Choroid plexus epithelial cell (primary cell): ENCODE data around the gene ACAN.

Experiments
- DNase-seq: peaks from one replicate; pipeline ENCODE4 v3.0.0-alpha.2; 2010; ENCODE audit warnings: low read depth
- H3K4me3 ChIP-seq: 2 replicates; pipeline ENCODE4 v1.5.1; 2011; ENCODE audit warnings: low read depth, mild to moderate bottlenecking, control low read depth, low read length, moderate library complexity
- CTCF ChIP-seq: conservative IDR thresholded peaks from 2 replicates; pipeline ENCODE4 v1.5.1; 2011; ENCODE audit warnings: low read depth, mild to moderate bottlenecking, control low read depth, inconsistent platforms, low read length, moderate library complexity

ACAN gene

DNA sequence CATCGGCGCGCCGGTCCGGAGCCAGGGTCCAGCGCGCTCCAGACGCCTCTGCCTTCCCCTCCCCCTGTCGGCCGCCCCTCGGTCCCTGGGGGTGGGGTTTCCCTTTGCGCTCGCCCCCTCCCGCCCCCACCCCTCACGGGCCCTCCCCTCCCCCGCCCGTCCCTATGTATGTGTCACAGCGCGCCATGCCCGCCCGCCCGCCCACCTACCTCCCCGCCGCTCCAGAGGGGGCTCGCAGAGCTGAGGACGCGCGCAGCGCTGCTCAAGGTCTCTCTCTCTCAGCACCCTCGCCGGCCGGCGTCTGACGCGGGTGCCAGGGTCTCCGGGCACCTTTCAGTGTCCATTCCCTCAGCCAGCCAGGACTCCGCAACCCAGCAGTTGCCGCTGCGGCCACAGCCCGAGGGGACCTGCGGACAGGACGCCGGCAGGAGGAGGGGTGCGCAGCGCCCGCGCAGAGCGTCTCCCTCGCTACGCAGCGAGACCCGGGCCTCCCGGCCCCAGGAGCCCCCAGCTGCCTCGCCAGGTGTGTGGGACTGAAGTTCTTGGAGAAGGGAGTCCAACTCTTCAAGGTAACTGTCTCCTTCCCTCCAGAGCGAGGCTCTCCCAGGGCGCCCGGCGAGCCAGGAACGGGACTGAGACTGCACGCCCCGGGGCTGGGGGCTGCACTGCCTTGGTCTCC is at the start of gene ACAN:
Gene ACAN, plus strand, starts transcription at position 196 of the 679 bp plus-strand sequence. CDS start 32,771 bp downstream, outside the sequence.
- DNase-seq: no peak
- TF ChIP-seq CTCF: no peak
- H3K4me3 ChIP-seq: no peak within 1 kb of the TSS

GRCh38 chr15:88756521-88756920 is 46.7 kb upstream of the ACAN start:
- no peak overlapping the region for H3K4me3 ChIP-seq

GRCh38 chr15:88756921-88757320 is 46.3 kb upstream of the ACAN start:
- no peak for TF ChIP-seq CTCF
- DNase-seq: no peak
- H3K4me3 ChIP-seq: no peak overlapping the region

More at GRCh38 chr15:88756521-88756920, 46.7 kb upstream of the ACAN start:
- no peak for TF ChIP-seq CTCF
- DNase-seq: no peak

GRCh38 chr15:88759872-88760271 is 43.4 kb upstream of the ACAN start:
- no peak overlapping the region for H3K4me3 ChIP-seq
- no peak for DNase-seq
- no peak for TF ChIP-seq CTCF

GRCh38 chr15:88764448-88764847 is 38.8 kb upstream of the ACAN start:
- no peak for TF ChIP-seq CTCF
- DNase-seq: no peak
- no peak overlapping the region for H3K4me3 ChIP-seq

DNA sequence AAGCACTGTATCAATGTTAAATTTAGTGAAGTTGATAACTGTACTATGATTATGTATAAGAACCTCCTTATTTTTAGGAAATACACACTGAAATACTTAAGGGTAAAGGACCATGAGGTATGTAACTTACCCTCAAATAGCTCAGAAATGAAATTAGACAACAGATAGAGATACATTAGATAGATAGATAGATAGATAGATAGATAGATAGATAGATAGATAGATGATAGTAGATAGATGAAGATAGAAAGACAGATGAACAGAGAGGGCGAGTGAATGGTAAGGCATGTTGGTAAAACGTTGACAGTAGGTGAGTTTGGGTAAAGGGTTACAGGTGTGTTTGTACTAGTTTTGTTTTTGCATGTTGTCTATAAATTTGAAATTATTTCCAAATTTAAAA is 38.0 kb upstream of the ACAN start:
- DNase-seq: no peak
- H3K4me3 ChIP-seq: no peak overlapping the region
- TF ChIP-seq CTCF: no peak
